WTC11 (cell line): ENCODE data around the gene UBQLN1. TPM values are rescaled to one million over a fixed set of nuclear protein-coding genes. Genes with fewer than 3 reads are reported as not detected.

ENCODE experiments used
- ATAC-seq: fragments of 200-7000 bp; cut with Tn5 transposase; 2 replicates; pipeline ENCODE4 v1.10.0; 2021; ENCODE audit warnings: mild to moderate bottlenecking, moderate library complexity
- CTCF ChIA-PET: fragments of 300-600 bp; sonication (Branson Sonifier 250); formaldehyde crosslinking; loops from one replicate; lab custom pipeline; 2021; ENCODE audit warnings: antibody characterized with exemption; lab: Charles Lee
- POLR2A ChIA-PET: fragments of 350-600 bp; sonication (Branson Sonifier 250); formaldehyde crosslinking; loops from one replicate; lab custom pipeline; 2021; ENCODE audit warnings: antibody characterized with exemption; lab: Charles Lee
- DNase-seq: peaks from one replicate; pipeline ENCODE4 v3.0.0; 2021; ENCODE audit warnings: low spot score
- H3K27ac Mint-ChIP-seq: 2 replicates; pipeline ENCODE4 v1.8.0; 2021; ENCODE audit warnings: mixed read lengths
- H3K27me3 Mint-ChIP-seq: 2 replicates; pipeline ENCODE4 v1.8.0; 2021; ENCODE audit warnings: low read depth, mild to moderate bottlenecking, moderate library complexity, mixed read lengths
- H3K36me3 Mint-ChIP-seq: 2 replicates; pipeline ENCODE4 v1.8.0; 2021; ENCODE audit warnings: mixed read lengths
- H3K4me1 Mint-ChIP-seq: 2 replicates; pipeline ENCODE4 v1.8.0; 2022; ENCODE audit warnings: mixed read lengths
- H3K4me3 Mint-ChIP-seq: 2 replicates; pipeline ENCODE4 v1.8.0; 2021; ENCODE audit warnings: mild to moderate bottlenecking, moderate library complexity, mixed read lengths
- H3K9me3 Mint-ChIP-seq: 2 replicates; pipeline ENCODE4 v1.8.0; 2021; ENCODE audit warnings: mixed read lengths
- AR ChIP-seq: fragments of 250-450 bp; sonication (Bioruptor Pico); IDR thresholded peaks from 2 replicates; pipeline ENCODE4 v1.9.0; 2021; ENCODE audit warnings: mild to moderate bottlenecking
- ATF1 ChIP-seq: sonication (generic); formaldehyde crosslinking; IDR thresholded peaks from 2 replicates; pipeline ENCODE4 v1.8.1; 2023; ENCODE audit warnings: mild to moderate bottlenecking, moderate library complexity, missing genetic modification reagents
- E2F5 ChIP-seq: sonication (generic); formaldehyde crosslinking; IDR thresholded peaks from 2 replicates; pipeline ENCODE4 v1.8.1; 2022; ENCODE audit warnings: mild to moderate bottlenecking, moderate library complexity, missing genetic modification reagents
- GRHL2 ChIP-seq: fragments of 250-450 bp; sonication (Bioruptor Pico); IDR thresholded peaks from 2 replicates; pipeline ENCODE4 v1.8.0; 2022; ENCODE audit warnings: mild to moderate bottlenecking, moderate library complexity; ENCODE audit not compliant: insufficient replicate concordance, severe bottlenecking
- HMGXB4 ChIP-seq: sonication (generic); formaldehyde crosslinking; IDR thresholded peaks from 2 replicates; pipeline ENCODE4 v1.8.1; 2023; ENCODE audit warnings: mild to moderate bottlenecking, moderate library complexity, missing genetic modification reagents
- IRF1 ChIP-seq: sonication (generic); formaldehyde crosslinking; IDR thresholded peaks from 2 replicates; pipeline ENCODE4 v1.8.0; 2023; ENCODE audit warnings: missing genetic modification reagents
- MLX ChIP-seq: sonication (generic); formaldehyde crosslinking; IDR thresholded peaks from 2 replicates; pipeline ENCODE4 v1.8.1; 2023; ENCODE audit warnings: mild to moderate bottlenecking, missing genetic modification reagents, moderate library complexity
- MYBL2 ChIP-seq: sonication (generic); formaldehyde crosslinking; IDR thresholded peaks from 2 replicates; pipeline ENCODE4 v1.8.1; 2023; ENCODE audit warnings: mild to moderate bottlenecking, moderate library complexity, missing genetic modification reagents
- NR1H2 ChIP-seq: sonication (generic); formaldehyde crosslinking; IDR thresholded peaks from 2 replicates; pipeline ENCODE4 v1.9.0; 2021; ENCODE audit warnings: mild to moderate bottlenecking, moderate library complexity, missing genetic modification reagents
- RELA ChIP-seq: sonication (generic); formaldehyde crosslinking; IDR thresholded peaks from 2 replicates; pipeline ENCODE4 v1.8.1; 2022; ENCODE audit warnings: missing genetic modification reagents, mild to moderate bottlenecking, borderline replicate concordance
- SMAD3 ChIP-seq: sonication (generic); formaldehyde crosslinking; IDR thresholded peaks from 2 replicates; pipeline ENCODE4 v1.8.0; 2022; ENCODE audit warnings: missing genetic modification reagents, mild to moderate bottlenecking, borderline replicate concordance
- SP1 ChIP-seq: sonication (generic); formaldehyde crosslinking; conservative IDR thresholded peaks from 2 replicates; pipeline ENCODE4 v1.8.1; 2022; ENCODE audit warnings: missing genetic modification reagents
- STAT6 ChIP-seq: sonication (generic); formaldehyde crosslinking; conservative IDR thresholded peaks from 2 replicates; pipeline ENCODE4 v1.8.1; 2023; ENCODE audit warnings: mild to moderate bottlenecking, low read depth, missing genetic modification reagents, moderate library complexity
- TP53 ChIP-seq: sonication (generic); formaldehyde crosslinking; IDR thresholded peaks from 2 replicates; pipeline ENCODE4 v1.8.1; 2023; ENCODE audit warnings: mild to moderate bottlenecking, missing genetic modification reagents
- ZBTB21 ChIP-seq: sonication (generic); formaldehyde crosslinking; IDR thresholded peaks from 2 replicates; pipeline ENCODE4 v1.8.1; 2023; ENCODE audit warnings: mild to moderate bottlenecking, missing genetic modification reagents, borderline replicate concordance
- ZNF121 ChIP-seq: sonication (generic); formaldehyde crosslinking; IDR thresholded peaks from 2 replicates; pipeline ENCODE4 v1.8.0; 2023; ENCODE audit warnings: missing genetic modification reagents
- ZNF138 ChIP-seq: sonication (generic); formaldehyde crosslinking; conservative IDR thresholded peaks from 2 replicates; pipeline ENCODE4 v1.8.1; 2022; ENCODE audit warnings: mild to moderate bottlenecking, moderate library complexity, missing genetic modification reagents
- ZNF396 ChIP-seq: fragments of 250-450 bp; sonication (Bioruptor Pico); IDR thresholded peaks from 2 replicates; pipeline ENCODE4 v1.8.0; 2021; ENCODE audit warnings: mild to moderate bottlenecking, moderate library complexity, borderline replicate concordance
- total RNA-seq: library from RNA; stranded (reverse); gene quantifications from 3 replicates; pipeline ENCODE4 v1.2.3, GENCODE V29; 2021

Gene UBQLN1
- total RNA-seq, 1 experiment from 2014 or later, result 110 TPM

- Mint-ChIP-seq H3K4me1 (peaks cover 14% of the 10 kb centered on the region), H3K9me3 (peaks cover 15% of the 10 kb centered on the region), H3K27me3 (no peaks in the 10 kb centered on the region), H3K36me3 (peaks cover 46% of the 10 kb centered on the region), H3K4me3 (no peak overlapping the region), H3K27ac (no peak overlapping the region)
- ChIA-PET CTCF (interaction anchor here (1.5 kb wide), 1 partner anchor 433 kb away, joined by 4 read pairs; no protein-coding TSS in a partner anchor), POLR2A (no interaction called here)
- no peak for TF ChIP-seq STAT6
- no peak for TF ChIP-seq MLX (CRISPR knock-in tag)
- no peak for TF ChIP-seq SMAD3 (CRISPR knock-in tag)
- no peak for TF ChIP-seq RELA (CRISPR knock-in tag)
- no peak for TF ChIP-seq NR1H2 (CRISPR knock-in tag)
- no peak for TF ChIP-seq E2F5 (CRISPR knock-in tag)
- TF ChIP-seq ATF1 (CRISPR knock-in tag), result no peak
- no peak for TF ChIP-seq HMGXB4 (CRISPR knock-in tag)
- no peak for TF ChIP-seq AR
- TF ChIP-seq GRHL2 (CRISPR knock-in tag), result no peak
- TF ChIP-seq ZNF138 (CRISPR knock-in tag), result no peak
- TF ChIP-seq IRF1 (CRISPR knock-in tag), result no peak
- no peak for TF ChIP-seq TP53
- TF ChIP-seq ZNF121, result no peak
- TF ChIP-seq ZNF396 (CRISPR knock-in tag), result no peak
- no peak for TF ChIP-seq MYBL2 (CRISPR knock-in tag)
- no peak for TF ChIP-seq ZBTB21 (CRISPR knock-in tag)
- no peak for TF ChIP-seq SP1 (CRISPR knock-in tag)
- DNase-seq, result no peak
- no peak for ATAC-seq
Measured at GRCh38 chr9:83652433-83652832, 55.3 kb downstream of the UBQLN1 start.
